OCI-LY7 (cell line): Measurements from ENCODE around the gene PRSS3. TPM values are rescaled to one million over a fixed set of nuclear protein-coding genes. Genes with fewer than 3 reads are reported as not detected.
"Not testable (repeated sequence)": the region's sequence is repeated elsewhere in the genome, so short reads cannot be mapped to it uniquely, and the experiment has no call there.

Experiments
- BruUV-seq: library from RNA; stranded (reverse); fragments of 400-500 nt; replicated peaks from 2 replicates; lab custom pipeline; 2021; lab: Mats Ljungman, UMichigan
- CTCF ChIA-PET: fragments of 300-600 bp; sonication (Branson Sonifier 250); formaldehyde crosslinking; loops from one replicate; lab custom pipeline; 2022; ENCODE audit warnings: antibody characterized with exemption; ENCODE audit not compliant: unreplicated experiment; lab: Charles Lee
- POLR2A ChIA-PET: fragments of 300-600 bp; sonication (Branson Sonifier 250); formaldehyde crosslinking; loops from one replicate; lab custom pipeline; 2022; ENCODE audit warnings: antibody characterized with exemption; lab: Charles Lee
- DNase-seq: peaks from one replicate; pipeline ENCODE4 v3.0.0-alpha.2; 2015; ENCODE audit warnings: low spot score
- H2AFZ ChIP-seq: fragments of 200-600 bp; sonication (generic), shearing (Covaris generic); 2 replicates; pipeline ENCODE4 v1.6.1; 2014; ENCODE audit warnings: mild to moderate bottlenecking, antibody characterized with exemption, low read length, moderate library complexity
- H3K27ac ChIP-seq: fragments of 200-600 bp; sonication (generic); 2 replicates; pipeline ENCODE4 v1.5.1; 2014; ENCODE audit warnings: mixed run types, low read depth, mild to moderate bottlenecking, moderate library complexity, low read length, inconsistent platforms; ENCODE audit not compliant: poor library complexity, severe bottlenecking
- H3K36me3 ChIP-seq: fragments of 200-600 bp; sonication (generic); 2 replicates; pipeline ENCODE4 v1.6.1; 2014; ENCODE audit warnings: mild to moderate bottlenecking, antibody characterized with exemption, low read length, moderate library complexity, mixed read lengths; ENCODE audit not compliant: insufficient read depth
- H3K4me1 ChIP-seq: fragments of 200-600 bp; sonication (generic); 2 replicates; pipeline ENCODE4 v1.5.1; 2014; ENCODE audit warnings: mild to moderate bottlenecking, low read length; ENCODE audit not compliant: insufficient read depth, poor library complexity, severe bottlenecking
- H3K4me2 ChIP-seq: fragments of 200-600 bp; sonication (generic); 2 replicates; pipeline ENCODE4 v1.6.1; 2014; ENCODE audit warnings: mild to moderate bottlenecking, low read length
- H3K4me3 ChIP-seq: fragments of 200-600 bp; sonication (generic); 2 replicates; pipeline ENCODE4 v1.5.1; 2014; ENCODE audit warnings: mild to moderate bottlenecking, low read depth, low read length; ENCODE audit not compliant: poor library complexity, severe bottlenecking
- H3K79me2 ChIP-seq: fragments of 200-600 bp; sonication (generic); 2 replicates; pipeline ENCODE4 v1.6.1; 2016; ENCODE audit warnings: low read depth, mild to moderate bottlenecking, low read length, moderate library complexity, mixed read lengths; ENCODE audit not compliant: insufficient read depth
- H3K9me2 ChIP-seq: fragments of 200-600 bp; sonication (generic); 2 replicates; pipeline ENCODE4 v1.6.1; 2016; ENCODE audit warnings: mild to moderate bottlenecking, low read length, mixed read lengths; ENCODE audit not compliant: insufficient read depth
- H3K9me3 ChIP-seq: fragments of 200-600 bp; sonication (generic); 2 replicates; pipeline ENCODE4 v1.6.1; 2014; ENCODE audit warnings: mild to moderate bottlenecking, mixed run types, low read length, mixed read lengths
- H4K20me1 ChIP-seq: fragments of 200-600 bp; sonication (generic); 2 replicates; pipeline ENCODE4 v1.6.1; 2014; ENCODE audit warnings: mild to moderate bottlenecking, antibody characterized with exemption, low read length, moderate library complexity, mixed read lengths; ENCODE audit not compliant: insufficient read depth
- CTCF ChIP-seq: fragments of 200-600 bp; sonication (generic); conservative IDR thresholded peaks from 2 replicates; pipeline ENCODE4 v1.5.1; 2014; ENCODE audit warnings: mild to moderate bottlenecking, antibody characterized with exemption, low read length, moderate library complexity, mixed read lengths
- EZH2phosphoT487 ChIP-seq: fragments of 200-600 bp; sonication (generic); IDR thresholded peaks from 2 replicates; pipeline ENCODE4 v1.6.1; 2018; ENCODE audit warnings: low read depth, borderline replicate concordance, mild to moderate bottlenecking, mixed run types, antibody characterized with exemption, low read length, moderate library complexity, mixed read lengths
- intact Hi-C: fragments of 100-400 bp; cut with micrococcal nuclease; formaldehyde crosslinking; loops from one replicate; pipeline ENCODE4 v1.10.0; 2022; ENCODE audit not compliant: unreplicated experiment
- total RNA-seq, 2 experiments: library from RNA; depleted of rRNA in 1 of 2; stranded (reverse); fragments of >200 nt in 1 of 2; shearing (Covaris generic) in 1 of 2; gene quantifications; 2 replicates each; pipeline ENCODE4 v1.2.3, GENCODE V29; 2014 to 2022

The PRSS3 gene
- total RNA-seq, 2 experiments from 2014 or later, result not detected

GRCh38 chr9:33798545-33798944, 3.2 kb downstream of the PRSS3 start:
- TF ChIP-seq EZH2phosphoT487 (no peak), CTCF (no peak)
- Histone ChIP-seq H3K27ac (no peak overlapping the region), H3K4me2 (no peak overlapping the region), H3K4me1 (no peaks in the 10 kb centered on the region), H3K9me3 (no peaks in the 10 kb centered on the region), H4K20me1 (no peaks in the 10 kb centered on the region), H3K79me2 (no peaks in the 10 kb centered on the region), H3K9me2 (no peaks in the 10 kb centered on the region), H3K36me3 (no peaks in the 10 kb centered on the region), H2AFZ (no peak overlapping the region), H3K4me3 (no peak overlapping the region)
- intact Hi-C loops, result no loop called here
- no TSS peak for BruUV-seq
- DNase-seq, result no peak
- CTCF ChIA-PET, result no interaction called here
- POLR2A ChIA-PET, result no interaction called here

- Histone ChIP-seq H4K20me1 (no peaks in the 10 kb centered on the region), H3K9me2 (no peaks in the 10 kb centered on the region), H3K79me2 (no peaks in the 10 kb centered on the region), H2AFZ (no peak overlapping the region), H3K4me2 (no peak overlapping the region), H3K27ac (no peak overlapping the region), H3K36me3 (no peaks in the 10 kb centered on the region), H3K4me3 (no peak overlapping the region), H3K9me3 (no peaks in the 10 kb centered on the region), H3K4me1 (no peaks in the 10 kb centered on the region)
- POLR2A ChIA-PET, result interaction anchor here (0.6 kb wide), 1 partner anchor 60 kb away, joined by 3 read pairs; no protein-coding TSS in a partner anchor
- CTCF ChIA-PET, result no interaction called here
- no peak for DNase-seq
- intact Hi-C loops, result no loop called here
- no TSS peak for BruUV-seq
- no peak for TF ChIP-seq CTCF
- no peak for TF ChIP-seq EZH2phosphoT487
Measured at GRCh38 chr9:33799928-33800704, 4.8 kb downstream of the PRSS3 start.

- Histone ChIP-seq H3K4me2 (no peak overlapping the region), H2AFZ (no peak overlapping the region), H4K20me1 (no peaks in the 10 kb centered on the region), H3K9me2 (no peaks in the 10 kb centered on the region), H3K9me3 (no peaks in the 10 kb centered on the region), H3K4me3 (no peak overlapping the region), H3K27ac (no peak overlapping the region), H3K36me3 (no peaks in the 10 kb centered on the region), H3K4me1 (no peaks in the 10 kb centered on the region), H3K79me2 (no peaks in the 10 kb centered on the region)
- POLR2A ChIA-PET, result no interaction called here
- TF ChIP-seq EZH2phosphoT487 (no peak), CTCF (no peak)
- BruUV-seq, result no TSS peak
- CTCF ChIA-PET, result no interaction called here
- DNase-seq, result no peak
- intact Hi-C loops, result no loop called here
Measured at GRCh38 chr9:33800886-33801285, 5.5 kb downstream of the PRSS3 start.

DNA sequence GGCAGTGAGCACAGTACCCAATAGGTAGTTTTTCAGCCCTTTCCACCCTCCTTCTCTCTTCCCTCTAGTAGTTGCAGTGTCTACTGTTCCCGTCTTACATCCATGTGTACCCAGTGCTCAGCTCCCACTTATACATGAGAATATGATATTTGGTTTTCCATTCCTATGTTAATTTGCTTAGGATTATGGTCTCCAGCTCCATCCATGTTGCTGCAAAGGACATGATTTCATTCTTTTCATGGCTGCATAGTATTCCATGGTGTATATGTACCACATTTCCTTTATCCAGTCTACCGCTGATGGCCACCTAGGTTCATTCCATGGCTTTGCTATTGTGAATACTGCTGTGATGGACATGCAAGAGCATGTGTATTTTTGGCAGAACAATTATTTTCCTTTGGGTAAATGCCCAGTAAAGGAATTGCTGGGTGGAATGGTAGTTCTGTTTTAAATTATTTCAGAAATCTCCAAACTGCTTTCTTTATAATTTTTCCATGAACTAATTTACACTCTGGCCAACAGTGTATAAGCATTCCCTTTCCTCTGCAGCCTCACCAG, 6.7 kb downstream of the PRSS3 start:
- H3K27ac ChIP-seq, H4K20me1 ChIP-seq, H3K79me2 ChIP-seq, H3K4me2 ChIP-seq, H3K9me3 ChIP-seq, DNase-seq, CTCF ChIA-PET, H3K4me3 ChIP-seq, H3K4me1 ChIP-seq, POLR2A ChIA-PET, H2AFZ ChIP-seq, intact Hi-C loops, H3K9me2 ChIP-seq, H3K36me3 ChIP-seq, BruUV-seq: not testable (repeated sequence)
